ENCODE results near the gene EID2.

Gene EID2

GRCh38 chr19:39540333-39540673 lies 342 bp upstream of the EID2 start:
- H3K27ac ChIP-seq = peak overlapping the region; percentile 63

GRCh38 chr19:39539165-39539517 lies 820 bp downstream of the EID2 start:
- peak overlapping the region; percentile 63 for H3K27ac ChIP-seq
- no peak for DNase-seq (ENCODE audit: low read depth, low spot score)

More at GRCh38 chr19:39540333-39540673, 342 bp upstream of the EID2 start:
- DNase-seq (ENCODE audit: low read depth, low spot score) = no peak

GRCh38 chr19:39533791-39534190 lies 6.2 kb downstream of the EID2 start:
- no peak overlapping the region for H3K27ac ChIP-seq

GRCh38 chr19:39533003-39533512 lies 6.9 kb downstream of the EID2 start:
- DNase-seq (ENCODE audit: low read depth, low spot score) = no peak
- H3K27ac ChIP-seq = no peak overlapping the region

More at GRCh38 chr19:39533791-39534190, 6.2 kb downstream of the EID2 start:
- DNase-seq (ENCODE audit: low read depth, low spot score) = no peak

- no peak within 1 kb of the TSS for H3K27ac ChIP-seq
- peak; percentile 41 for DNase-seq (ENCODE audit: low read depth, low spot score)
Observed at GRCh38 chr19:39532233-39533002, 7.5 kb downstream of the EID2 start, which contains the start of gene EID2B. Gene EID2B (minus strand): TSS chr19:39532852. CDS start chr19:39532802, 50 bp downstream.

- no peak for DNase-seq (ENCODE audit: low read depth, low spot score)
Observed at GRCh38 chr19:39531834-39532232, 8.1 kb downstream of the EID2 start.

GRCh38 chr19:39525205-39525604 lies 14.8 kb downstream of the EID2 start:
- no peak for DNase-seq (ENCODE audit: low read depth, low spot score)
- no peak overlapping the region for H3K27ac ChIP-seq

More at GRCh38 chr19:39531834-39532232, 8.1 kb downstream of the EID2 start:
- H3K27ac ChIP-seq = no peak overlapping the region

GRCh38 chr19:39524495-39524894 lies 15.5 kb downstream of the EID2 start:
- no peak overlapping the region for H3K27ac ChIP-seq
- no peak for DNase-seq (ENCODE audit: low read depth, low spot score)

GRCh38 chr19:39520541-39521484 lies 19.1 kb downstream of the EID2 start:
- no peak for DNase-seq (ENCODE audit: low read depth, low spot score)
- no peak overlapping the region for H3K27ac ChIP-seq

GRCh38 chr19:39518975-39519374 lies 21.0 kb downstream of the EID2 start:
- H3K27ac ChIP-seq = no peak overlapping the region
- DNase-seq (ENCODE audit: low read depth, low spot score) = no peak

GRCh38 chr19:39518458-39518857 lies 21.5 kb downstream of the EID2 start:
- no peak for DNase-seq (ENCODE audit: low read depth, low spot score)
- no peak overlapping the region for H3K27ac ChIP-seq

- no peak for DNase-seq (ENCODE audit: low read depth, low spot score)
- no peak overlapping the region for H3K27ac ChIP-seq
Observed at GRCh38 chr19:39517432-39517831, 22.5 kb downstream of the EID2 start.

- no peak overlapping the region for H3K27ac ChIP-seq
- no peak for DNase-seq (ENCODE audit: low read depth, low spot score)
Observed at GRCh38 chr19:39516270-39516669, 23.7 kb downstream of the EID2 start.

- DNase-seq (ENCODE audit: low read depth, low spot score) = no peak
Observed at GRCh38 chr19:39515551-39516191, 24.3 kb downstream of the EID2 start.

GRCh38 chr19:39514840-39515550 lies 25.0 kb downstream of the EID2 start, which contains the start of gene SELENOV:
Gene SELENOV (plus strand): TSS chr19:39515139. CDS start chr19:39515213, 74 bp downstream.
- H3K27ac ChIP-seq = no peak within 1 kb of the TSS
- no peak for DNase-seq (ENCODE audit: low read depth, low spot score)

More at GRCh38 chr19:39515551-39516191, 24.3 kb downstream of the EID2 start:
- H3K27ac ChIP-seq = no peak overlapping the region

GRCh38 chr19:39512988-39513387 lies 27.0 kb downstream of the EID2 start:
- DNase-seq (ENCODE audit: low read depth, low spot score) = no peak
- H3K27ac ChIP-seq = no peak overlapping the region

GRCh38 chr19:39509233-39509632 lies 30.7 kb downstream of the EID2 start:
- no peak for DNase-seq (ENCODE audit: low read depth, low spot score)
- H3K27ac ChIP-seq = no peak overlapping the region

- no peak overlapping the region for H3K27ac ChIP-seq
- no peak for DNase-seq (ENCODE audit: low read depth, low spot score)
Observed at GRCh38 chr19:39508629-39509028, 31.3 kb downstream of the EID2 start.

- no peak overlapping the region for H3K27ac ChIP-seq
- no peak for DNase-seq (ENCODE audit: low read depth, low spot score)
Observed at GRCh38 chr19:39507715-39508364, 32.1 kb downstream of the EID2 start.

Data from epithelial cell of prostate (primary cell).